Breast epithelium (tissue), 3 donors: Measurements from ENCODE around the gene PLGRKT.
"Not testable (repeated sequence)": the region's sequence is repeated elsewhere in the genome, so short reads cannot be mapped to it uniquely, and the experiment has no call there.

Experiments
- CTCF ChIP-seq, 3 donors: fragments of 450-650 bp; IDR thresholded peaks; one replicate each; pipeline ENCODE4 v1.5.1; 2016 to 2017; ENCODE audit warnings: antibody characterized with exemption in 3 of 3, mild to moderate bottlenecking in 3 of 3, moderate library complexity in 3 of 3
- POLR2A ChIP-seq: fragments of 450-650 bp; IDR thresholded peaks from one replicate; pipeline ENCODE4 v1.6.1; 2016; ENCODE audit warnings: antibody characterized with exemption, mild to moderate bottlenecking, moderate library complexity
- POLR2AphosphoS5 ChIP-seq, 3 donors: sonication (generic); formaldehyde crosslinking; IDR thresholded peaks; one replicate each; pipeline ENCODE4 v1.6.1; 2017; ENCODE audit warnings: antibody characterized with exemption in 3 of 3

DNA sequence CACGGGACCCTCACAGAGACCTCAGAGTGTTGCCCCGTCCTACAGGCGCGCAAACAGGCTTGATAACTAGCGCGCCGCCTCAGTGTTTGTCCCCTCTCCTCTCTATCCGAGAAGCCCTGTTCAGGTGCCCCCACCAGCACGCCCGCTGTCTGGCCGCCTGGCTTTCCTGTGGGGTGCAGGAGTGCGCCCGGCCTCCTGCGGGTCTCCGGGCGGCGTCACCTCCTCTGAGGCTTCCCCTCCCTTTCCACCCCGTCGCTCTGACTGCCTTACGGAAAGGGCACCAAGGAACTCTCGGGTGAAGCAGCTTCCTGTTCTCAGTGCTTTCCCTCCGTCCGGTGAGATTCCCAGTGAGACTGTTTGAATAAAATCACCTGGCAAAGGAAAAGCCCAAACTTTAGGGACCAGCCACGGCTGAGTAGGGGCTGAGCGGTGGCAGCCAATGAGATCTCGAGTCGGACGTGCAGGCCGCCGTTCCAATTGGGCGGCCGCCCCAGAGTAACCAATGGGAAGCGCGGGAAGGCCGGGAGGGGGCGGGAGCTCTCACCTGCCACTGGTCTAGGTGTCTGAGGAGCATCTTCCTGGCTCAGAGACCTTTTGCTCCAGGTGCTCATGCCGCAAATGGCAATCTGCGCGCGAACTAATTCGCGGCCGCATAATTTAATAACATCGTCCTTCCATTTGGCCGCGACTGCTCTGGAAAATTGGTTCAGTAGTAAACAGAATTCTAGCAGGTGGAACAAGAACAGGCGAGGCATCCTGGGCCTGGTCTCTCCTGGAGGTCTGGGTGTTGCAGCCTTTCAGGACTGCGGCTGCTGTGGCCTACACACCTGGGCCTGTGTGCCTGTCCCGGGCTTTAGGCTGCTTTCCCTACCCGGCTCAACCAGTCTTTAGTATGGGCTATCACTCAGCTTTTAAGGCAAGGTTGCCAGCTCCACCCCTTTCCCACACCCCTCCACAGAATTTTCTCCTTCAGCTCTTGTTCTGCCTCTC lies 98.4 kb downstream of the PLGRKT start, which contains the start of gene RLN1:
- TF ChIP-seq CTCF (IDR thresholded peaks at IDR 0.05); POLR2AphosphoS5 (IDR thresholded peaks at IDR 0.05); POLR2A: not testable (repeated sequence)
